AML-193 (cell line): Measurements from ENCODE around the gene TMEM186.
"Not testable (repeated sequence)": the region's sequence is repeated elsewhere in the genome, so short reads cannot be mapped to it uniquely, and the experiment has no call there.

Source experiments
- DNase-seq, 2 experiments: peaks; one replicate each; lab custom pipeline; 2025; lab: John Stamatoyannopoulos, UW

TMEM186 gene

DNA sequence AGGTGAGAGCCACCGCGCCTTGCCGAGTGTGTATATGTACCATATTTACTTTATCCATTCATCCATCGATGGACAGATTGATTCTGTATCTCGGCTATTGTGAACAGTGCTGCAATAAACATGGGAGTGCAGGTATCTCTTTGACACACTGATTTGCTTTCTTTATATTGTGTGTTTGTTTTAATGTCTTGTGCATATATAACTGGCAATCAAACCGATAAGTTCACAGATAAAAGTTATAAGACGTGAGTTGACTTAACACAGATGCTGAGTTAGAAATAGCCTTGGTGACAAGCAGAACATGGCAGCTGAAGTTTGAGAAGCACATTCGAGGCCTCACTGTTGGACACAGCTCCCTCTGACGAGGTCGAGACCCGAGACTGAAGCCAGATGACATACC lies 23.2 kb downstream of the TMEM186 start:
- DNase-seq, result no peak

DNA sequence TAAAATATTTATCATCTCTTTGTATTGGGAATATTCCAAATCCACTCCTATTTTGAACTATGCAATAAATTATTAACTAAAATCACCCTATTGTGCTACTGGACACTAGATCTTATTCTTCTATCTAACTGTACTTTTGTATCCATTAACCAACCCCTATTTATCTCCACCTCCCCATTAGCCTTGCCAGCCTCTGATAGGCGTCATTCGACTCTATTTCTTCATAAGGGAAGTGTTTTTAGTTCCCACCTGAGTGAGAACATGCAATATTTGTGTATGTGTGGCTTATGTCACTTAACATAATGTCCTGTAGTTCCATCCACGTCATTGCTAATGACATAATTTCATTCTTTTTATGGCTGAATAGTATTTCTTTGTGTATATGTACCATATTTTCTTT lies 23.9 kb downstream of the TMEM186 start:
- DNase-seq, result no peak

DNA sequence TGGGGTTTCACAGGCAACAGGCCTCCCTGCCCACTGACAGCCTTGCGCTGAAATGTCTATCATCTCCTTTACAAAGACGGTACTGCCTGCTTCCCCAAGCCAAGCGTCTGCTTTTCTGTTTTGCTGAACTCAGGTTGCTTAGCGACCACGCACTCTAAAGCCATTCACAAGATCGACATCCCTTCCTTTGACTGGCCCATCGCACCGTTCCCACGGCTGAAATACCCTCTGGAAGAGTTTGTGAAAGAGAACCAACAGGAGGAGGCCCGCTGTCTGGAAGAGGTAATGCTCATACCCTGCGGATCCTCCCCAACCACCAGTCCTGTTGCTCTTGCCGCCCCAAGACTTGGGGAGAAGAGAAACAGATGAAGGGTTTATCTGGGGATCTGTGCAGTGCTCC lies 28.7 kb downstream of the TMEM186 start:
- no peak for DNase-seq

DNA sequence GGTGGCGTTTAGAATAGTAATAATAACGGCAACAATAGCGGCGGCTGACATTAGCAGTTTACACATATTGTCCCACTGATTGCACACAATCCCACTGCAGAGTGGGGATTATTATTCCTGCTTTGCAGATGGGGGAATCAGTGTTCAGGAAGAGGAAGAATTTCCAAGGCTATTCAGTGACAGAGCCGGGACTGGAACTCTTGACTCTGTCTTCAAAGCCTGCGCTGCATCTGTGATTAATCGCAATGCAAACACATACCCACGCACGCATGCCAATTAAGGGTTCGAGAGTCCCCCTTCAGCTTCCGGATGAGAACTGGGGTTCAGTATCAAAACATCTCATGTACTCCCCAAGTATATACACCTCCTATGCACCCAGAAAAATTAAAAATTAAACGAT lies 29.2 kb downstream of the TMEM186 start:
- no peak for DNase-seq

DNA sequence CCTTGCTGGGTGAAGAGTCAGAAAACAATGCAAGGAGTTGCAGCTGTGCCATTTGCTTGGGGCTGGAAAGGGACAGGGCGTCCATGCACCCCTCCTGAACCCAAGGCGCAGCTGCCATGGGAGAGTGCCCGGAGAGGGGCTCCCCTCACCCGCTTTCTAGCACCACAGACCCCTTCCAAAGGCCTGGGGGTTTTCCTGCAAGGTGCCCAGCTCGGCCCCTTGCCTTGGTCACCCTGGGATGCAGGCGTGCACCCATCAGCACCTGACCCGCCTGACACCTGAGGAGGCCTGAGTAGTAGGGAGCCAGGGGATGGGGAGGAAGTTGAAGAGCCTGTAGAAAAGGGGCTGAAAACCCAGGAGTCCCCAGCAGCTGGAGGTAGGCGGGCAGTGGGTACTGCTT lies 30.3 kb downstream of the TMEM186 start:
- DNase-seq, result no peak

DNA sequence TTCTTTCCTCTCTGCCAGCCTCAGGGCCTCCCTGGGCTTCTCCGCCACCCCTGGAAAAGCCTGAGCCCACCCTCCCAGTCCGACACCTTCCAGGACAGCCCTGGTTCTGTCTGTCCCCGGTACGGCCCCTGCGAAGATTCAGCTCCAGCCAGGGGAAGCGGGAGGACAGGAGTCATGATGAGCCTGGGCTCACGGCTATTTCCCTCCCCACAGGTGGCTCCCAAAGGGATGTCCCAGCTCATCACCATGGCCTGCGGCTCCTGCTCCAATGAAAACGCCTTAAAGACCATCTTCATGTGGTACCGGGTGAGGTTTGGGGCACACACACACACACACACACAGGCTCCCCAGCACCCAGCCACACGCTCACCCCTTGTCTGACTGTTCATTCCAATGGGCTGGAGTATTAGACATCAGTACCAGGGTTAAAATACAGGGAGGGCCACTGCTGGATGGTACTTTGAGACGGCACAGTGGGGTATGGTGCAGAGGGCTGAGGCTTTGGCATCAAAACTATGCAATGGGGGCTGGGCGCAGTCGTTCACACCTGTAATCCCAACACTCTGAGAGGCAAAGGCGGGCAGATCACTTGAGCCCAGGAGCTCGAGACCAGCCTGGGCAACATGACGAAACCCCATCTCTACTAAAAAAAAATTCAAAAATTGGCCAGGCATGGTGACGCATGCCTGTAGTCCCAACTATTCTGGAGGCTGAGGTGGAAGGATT lies 32.8 kb downstream of the TMEM186 start:
- no peak for DNase-seq

DNA sequence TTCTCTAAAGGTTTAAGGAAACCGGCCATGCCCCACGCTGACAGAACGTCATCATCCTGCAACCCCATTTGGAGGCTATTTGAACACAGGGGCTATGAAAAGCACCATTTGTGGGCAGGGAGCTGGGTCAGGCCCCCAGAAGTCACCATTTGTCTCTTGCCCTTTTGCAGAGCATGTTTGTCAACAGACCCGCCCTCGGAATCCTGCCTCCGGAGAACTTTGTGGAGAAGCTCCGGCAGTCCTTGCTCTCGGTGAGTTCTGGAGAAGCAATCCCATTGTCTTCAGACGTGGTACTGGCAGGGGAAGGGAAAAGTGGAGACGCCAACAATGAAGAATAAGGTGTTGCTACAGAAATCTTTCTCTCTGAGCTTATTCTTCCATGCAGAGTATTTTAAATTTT lies 33.5 kb downstream of the TMEM186 start:
- no peak for DNase-seq

DNA sequence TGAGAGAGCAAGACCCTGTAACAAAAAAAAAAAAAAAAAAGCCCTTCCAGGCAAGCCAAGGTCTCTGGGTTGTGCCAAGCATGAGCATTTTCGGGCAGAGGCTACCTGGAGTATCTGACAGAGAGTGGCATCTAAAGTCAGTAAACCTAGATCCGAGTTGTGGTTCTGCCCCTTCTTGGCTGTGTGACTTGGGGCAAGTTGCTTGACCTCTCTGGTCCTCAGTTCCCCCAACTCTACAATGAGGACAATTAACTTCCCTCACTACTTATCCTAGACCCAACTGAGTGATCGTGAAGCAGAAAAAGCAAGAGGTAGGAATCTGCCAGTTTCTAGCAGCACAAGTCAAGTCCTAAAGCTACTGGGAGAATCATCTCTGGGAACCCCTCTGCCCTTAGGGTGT lies 34.4 kb downstream of the TMEM186 start:
- no peak for DNase-seq

DNA sequence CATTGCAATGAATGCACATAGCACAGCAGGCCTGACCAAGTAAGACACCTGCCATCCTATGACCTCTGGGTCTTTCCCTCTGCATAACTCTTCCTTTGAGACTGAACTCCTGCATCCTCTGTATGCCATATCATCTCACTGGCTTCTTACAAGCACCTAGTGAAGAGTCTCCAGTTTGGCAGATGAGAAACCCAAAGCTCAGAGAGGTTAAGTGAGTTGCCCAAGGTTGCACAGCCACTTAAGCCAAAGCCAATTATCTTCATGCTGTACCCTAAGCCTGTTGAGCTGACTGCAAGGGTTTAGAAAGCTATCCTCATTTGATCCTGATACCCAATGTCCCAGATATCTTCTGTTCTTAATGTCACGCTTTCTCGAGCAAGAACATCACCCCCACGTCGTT lies 35.2 kb downstream of the TMEM186 start:
- DNase-seq, result no peak

DNA sequence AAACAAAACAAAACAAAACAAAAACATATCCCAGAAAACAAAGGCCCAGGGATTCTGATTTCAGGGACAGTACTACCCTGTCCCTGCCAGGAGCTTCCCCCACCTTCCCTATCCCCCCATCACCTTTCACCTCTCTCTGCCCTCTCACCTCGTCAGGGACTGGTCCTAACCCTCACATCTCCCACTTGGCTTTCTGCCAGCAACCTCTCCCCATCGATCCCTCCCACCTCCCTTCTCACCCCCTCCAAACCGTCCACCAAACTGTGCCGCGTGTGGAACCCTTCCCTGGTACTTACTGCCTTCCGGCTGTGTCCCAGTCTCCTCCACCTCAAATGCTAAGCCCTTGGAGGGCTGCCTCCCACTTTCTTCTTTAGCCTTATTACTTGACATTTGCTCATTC lies 36.4 kb downstream of the TMEM186 start:
- DNase-seq, result no peak

DNA sequence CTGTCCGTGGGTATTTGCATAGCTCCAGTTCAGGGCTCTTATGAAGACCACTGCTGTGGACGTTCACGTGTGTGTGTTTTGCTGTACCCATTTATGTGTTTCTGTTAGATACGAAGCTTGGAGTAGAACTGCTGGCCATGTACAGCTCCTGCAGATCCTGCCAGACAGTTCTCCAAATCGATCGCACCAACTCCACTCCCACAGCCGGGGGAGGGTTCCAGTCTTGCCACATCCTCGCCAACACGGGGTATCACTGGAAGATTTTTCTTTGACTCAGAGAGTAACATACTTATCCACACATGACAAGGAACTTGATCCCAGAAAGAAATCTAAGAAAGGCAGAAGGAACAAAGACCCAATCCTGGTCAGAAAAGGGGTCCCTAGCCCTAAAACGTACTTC lies 37.4 kb downstream of the TMEM186 start:
- DNase-seq, result no peak

DNA sequence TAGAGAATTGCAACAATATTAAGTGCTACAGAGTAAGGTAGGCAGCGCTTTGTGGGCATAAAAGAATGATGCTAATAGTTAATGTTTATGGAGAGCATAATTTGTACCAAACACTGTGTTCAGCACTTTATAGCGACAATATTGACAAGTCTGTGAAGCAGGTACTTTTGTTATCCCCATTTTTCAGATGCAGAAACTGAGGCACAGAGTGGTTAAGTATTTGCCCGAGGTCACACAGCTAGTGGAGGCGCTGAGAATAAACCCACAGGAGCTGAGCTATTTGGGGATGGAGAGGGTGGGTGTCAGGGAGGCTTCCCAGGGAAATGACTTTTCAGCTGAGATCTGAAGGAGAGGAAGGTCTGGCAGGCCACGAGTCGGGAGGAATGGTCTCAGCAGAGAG lies 39.4 kb downstream of the TMEM186 start:
- DNase-seq, result no peak

DNA sequence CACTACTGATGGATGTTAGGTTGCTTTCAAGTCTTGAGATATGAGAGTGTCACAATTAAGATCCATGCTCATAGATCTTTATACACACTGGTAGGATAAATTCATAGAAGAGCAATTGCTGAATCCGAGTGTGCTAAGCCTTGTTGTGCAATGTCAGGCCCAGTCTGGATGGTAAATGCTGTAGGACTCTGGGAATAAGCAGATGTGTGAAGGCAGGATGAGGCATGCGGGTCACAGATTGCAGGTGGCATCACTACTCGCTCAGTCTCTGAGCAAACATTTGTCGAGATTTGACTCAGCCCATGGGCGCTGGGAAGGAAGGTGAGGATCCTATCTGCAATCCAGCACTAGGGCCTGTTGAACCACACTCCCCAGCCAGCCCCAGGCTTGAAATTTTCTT lies 40.7 kb downstream of the TMEM186 start:
- no peak for DNase-seq

DNA sequence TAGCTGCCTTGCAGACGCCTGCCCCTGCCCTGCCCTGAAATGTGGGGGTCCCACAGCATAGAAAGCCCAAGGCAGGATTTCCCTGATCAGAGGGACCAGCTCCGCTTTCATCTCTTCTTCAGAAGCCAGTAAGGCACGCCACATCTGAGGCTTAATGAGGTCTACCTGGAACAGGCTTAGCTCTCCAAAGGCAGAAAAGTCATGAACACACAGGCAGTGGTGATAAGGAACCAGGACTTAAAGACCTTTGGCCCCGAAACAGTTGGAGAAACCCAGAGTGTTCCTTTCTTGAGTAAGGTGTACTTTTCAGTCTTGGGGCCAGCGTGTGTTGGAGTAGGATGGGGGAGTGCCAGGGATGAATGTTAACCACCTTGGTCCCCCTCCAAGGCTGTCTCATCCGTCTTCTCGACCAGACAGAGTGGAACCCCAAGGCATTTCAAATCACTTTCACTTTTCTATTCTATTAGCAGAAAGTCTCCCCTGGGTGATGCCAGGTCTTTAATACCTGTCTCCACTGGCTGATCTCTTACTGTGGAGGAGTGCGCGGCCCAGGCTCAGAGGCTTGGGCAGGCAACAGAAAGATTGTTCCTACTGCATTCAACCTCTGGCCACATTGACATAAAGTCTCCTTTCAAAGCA lies 43.9 kb downstream of the TMEM186 start:
- DNase-seq, result no peak

DNA sequence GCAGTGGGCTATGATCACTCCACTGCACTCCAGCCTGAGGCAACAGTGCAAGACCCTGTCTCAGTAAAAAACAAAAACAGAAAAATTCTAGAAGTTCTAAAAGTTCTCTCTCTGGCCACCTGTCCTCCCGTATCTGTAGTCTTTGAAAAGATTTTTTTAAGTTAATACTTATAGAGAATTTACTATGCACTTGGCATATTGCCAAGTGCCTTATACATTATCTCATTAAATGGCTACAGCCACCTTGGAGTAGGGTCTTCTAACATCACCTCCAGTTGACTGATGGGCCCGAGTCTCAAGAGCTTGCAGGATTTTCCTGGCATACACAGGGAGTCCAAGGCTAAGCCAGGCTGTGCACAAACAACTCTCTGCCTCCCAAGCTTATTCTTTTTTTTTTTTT lies 44.7 kb downstream of the TMEM186 start:
- no peak for DNase-seq

DNA sequence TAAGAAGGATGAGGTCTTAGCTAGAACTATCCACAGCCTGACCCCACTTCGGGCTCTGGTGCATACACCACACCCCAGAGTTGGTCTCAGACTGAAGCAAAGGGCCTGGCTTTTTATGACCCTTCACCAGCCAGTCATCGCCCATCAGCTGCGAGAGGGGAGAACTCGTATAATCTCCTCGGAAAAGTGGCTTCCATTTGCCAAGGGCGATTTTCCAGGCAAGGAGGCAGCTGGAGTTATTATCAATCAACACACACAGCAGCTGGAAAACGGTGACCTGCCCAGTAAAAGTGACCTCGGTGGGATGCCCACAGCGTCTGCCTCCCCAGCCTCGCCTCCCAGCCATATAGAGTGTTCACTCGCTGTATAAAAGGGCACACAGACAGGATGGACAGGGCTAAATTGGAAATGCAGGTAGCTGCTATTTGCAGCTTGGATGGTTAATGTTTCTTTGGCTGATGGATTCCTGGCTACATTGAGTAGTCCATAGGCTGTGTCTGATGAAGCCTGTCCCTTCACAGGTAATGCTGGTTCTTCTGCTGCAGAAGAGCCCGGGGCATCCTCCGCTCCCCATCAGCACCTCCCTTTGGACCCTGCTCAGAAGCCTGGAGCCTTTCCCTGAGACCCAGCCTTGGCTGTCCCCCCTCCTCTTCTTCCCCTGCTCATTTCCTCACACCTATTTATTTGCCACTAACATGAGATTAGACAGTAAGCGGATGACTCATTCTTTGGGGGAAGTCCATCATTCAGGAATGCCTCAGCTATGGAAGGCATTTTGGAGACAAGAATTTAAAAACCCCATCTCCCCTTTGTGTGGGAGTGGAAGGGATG lies 45.7 kb downstream of the TMEM186 start:
- DNase-seq, result no peak

DNA sequence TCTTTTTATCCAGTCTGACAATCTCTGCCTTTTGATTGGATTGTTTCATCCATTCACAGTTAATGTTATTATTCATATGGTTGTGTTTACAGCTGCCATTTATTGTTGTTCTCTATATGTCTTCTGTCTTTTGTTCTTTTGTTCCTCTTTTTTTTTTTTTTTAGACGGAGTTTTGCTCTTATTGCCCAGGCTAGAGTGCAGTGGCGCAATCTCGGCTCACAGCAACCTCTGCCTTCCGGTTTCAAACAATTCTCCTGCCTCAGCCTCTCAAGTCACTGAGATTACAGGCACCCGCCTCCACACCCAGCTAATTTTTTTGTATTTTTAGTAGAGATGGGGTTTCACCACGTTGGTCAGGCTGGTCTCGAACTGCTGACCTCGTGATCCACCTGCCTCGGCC lies 48.5 kb downstream of the TMEM186 start:
- not testable (repeated sequence) for DNase-seq
